HPDE6-E6E7 (cell line): Measurements from ENCODE around the gene LCAT.
A peak's percentile ranks its signal among the peaks of the same experiment; 100 is the strongest.
"Not testable (repeated sequence)": the region's sequence is repeated elsewhere in the genome, so short reads cannot be mapped to it uniquely, and the experiment has no call there.

ENCODE experiments used
- DNase-seq: peaks from one replicate; pipeline ENCODE4 v3.0.0; 2011; ENCODE audit warnings: missing footprints; ENCODE audit errors: extremely low spot score

The LCAT gene

DNA sequence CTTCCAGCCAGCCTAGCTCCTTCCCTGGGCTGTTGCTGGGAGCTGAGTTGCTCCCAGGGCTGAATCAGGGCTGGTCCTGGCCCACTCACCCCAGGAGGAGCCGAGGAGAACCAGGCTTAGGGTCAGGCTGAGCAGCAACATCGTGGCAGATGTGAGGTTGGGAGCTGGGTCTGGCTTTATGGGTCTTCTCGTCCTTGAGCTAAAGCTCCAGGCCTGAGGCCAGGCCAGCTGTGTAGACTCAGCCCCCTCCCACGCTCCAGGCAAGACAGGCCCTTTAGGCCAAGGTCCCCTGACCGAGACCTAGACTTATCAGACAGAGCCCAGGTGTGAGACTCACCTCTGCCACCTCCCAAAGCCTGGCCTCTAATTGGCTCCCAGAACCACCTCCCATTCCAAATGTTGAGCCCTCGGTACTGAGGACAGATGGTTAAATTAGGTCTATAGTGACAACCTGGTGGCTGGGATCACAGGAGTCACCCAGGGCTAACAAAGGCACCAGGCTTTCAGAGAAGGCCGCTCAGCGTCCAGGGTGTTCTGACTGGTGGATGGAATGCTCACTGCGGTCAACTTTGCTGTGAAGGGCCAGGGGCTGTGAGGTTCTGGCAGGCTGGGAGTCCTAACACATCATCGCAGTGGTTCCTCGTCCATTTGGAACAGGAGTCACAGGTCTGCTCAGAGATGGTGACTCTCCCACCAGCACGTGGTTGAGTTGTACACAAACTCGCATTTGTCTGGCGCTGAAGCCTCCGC lies 12.0 kb downstream of the LCAT start, which contains the start of gene CTRL:
TSS of gene CTRL (minus strand) at position 151 of the 750 bp plus-strand sequence. CDS start at position 141, 10 bp downstream.
- no peak for DNase-seq

DNA sequence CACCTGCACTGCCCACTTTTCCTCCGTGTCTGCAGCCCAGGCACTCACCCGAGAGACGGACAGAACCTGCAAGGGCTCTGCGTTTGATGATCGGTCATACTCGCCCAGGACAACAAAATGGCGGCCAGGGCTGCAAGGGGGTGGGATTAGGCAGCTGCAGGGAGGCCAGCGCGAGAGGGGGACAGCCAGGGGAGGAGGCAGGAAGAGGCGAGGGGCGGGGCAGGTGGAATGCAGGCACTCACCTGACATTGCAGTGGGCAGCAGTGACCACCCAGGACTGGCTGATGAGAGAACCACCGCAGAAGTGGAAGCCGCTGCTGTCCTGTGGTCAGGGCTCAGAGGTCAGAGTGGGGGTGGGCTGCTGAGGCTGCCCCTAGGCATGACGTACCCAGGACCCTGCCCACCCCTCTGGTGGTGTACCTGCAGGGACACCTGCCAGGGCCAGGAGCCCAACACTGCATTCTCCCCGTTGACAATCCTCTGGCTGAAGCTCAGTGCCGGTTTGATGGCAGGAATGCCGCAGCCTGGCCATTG lies 13.2 kb downstream of the LCAT start:
- DNase-seq: no peak

DNA sequence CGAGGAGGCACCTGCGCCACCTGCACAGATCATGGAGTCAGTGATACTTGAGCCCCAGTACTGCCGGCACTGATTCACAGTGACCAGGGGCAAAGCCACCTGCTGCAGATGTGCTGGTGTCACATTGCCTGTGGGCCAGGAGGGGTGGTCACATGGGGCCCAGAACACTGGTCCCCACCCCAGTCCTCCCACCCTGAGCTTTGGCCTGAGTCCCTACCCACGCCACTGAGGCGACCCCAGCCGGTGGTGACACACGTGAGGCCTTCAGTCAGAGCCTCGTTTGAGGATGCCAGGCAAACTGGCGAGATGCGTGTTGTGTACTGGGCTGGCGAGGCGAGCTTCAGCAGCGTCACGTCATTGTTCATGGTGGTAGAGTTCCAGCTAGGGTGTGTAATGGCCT lies 13.7 kb downstream of the LCAT start:
- DNase-seq: no peak

DNA sequence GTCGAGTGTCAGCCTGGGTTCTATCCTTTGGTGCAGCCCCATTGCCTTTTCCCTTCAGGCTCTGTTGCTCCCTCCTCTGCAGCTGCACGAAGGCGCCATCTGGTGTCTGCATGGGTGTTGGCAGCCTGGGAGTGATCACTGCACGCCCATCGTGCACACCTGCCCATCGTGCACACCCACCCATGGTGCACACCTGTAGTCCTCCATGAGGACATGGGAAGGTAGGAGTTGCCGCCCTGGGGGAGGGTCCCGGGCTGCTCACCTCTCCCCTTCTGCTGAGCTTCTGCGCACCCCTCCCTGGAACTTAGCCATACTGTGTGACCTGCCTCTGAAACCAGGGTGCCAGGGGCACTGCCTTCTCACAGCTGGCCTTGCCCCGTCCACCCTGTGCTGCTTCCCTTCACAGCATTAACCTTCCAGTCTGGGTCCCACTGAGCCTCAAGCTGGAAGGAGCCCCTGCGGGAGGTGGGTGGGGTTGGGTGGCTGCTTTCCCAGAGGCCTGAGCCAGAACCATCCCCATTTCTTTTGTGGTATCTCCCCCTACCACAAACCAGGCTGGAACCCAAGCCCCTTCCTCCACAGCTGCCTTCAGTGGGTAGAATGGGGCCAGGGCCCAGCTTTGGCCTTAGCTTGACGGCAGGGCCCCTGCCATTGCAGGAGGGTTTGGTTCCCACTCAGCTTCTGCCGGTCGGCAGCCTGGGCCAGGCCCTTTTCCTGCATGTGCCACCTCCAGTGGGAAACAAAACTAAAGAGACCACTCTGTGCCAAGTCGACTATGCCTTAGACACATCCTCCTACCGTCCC lies 15.2 kb downstream of the LCAT start:
- peak; percentile 89 for DNase-seq

DNA sequence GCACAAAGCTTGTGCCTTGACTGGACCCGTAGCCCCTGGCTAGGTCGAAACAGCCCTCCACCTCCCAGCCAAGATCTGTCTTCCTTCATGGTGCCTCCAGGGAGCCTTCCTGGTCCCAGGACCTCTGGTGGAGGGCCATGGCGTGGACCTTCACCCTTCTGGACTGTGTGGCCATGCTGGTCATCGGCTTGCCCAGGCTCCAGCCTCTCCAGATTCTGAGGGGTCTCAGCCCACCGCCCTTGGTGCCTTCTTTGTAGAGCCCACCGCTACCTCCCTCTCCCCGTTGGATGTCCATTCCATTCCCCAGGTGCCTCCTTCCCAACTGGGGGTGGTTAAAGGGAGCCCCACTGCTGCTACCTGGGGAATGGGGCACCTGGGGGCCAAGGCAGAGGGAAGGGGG lies 15.8 kb downstream of the LCAT start:
- no peak for DNase-seq

DNA sequence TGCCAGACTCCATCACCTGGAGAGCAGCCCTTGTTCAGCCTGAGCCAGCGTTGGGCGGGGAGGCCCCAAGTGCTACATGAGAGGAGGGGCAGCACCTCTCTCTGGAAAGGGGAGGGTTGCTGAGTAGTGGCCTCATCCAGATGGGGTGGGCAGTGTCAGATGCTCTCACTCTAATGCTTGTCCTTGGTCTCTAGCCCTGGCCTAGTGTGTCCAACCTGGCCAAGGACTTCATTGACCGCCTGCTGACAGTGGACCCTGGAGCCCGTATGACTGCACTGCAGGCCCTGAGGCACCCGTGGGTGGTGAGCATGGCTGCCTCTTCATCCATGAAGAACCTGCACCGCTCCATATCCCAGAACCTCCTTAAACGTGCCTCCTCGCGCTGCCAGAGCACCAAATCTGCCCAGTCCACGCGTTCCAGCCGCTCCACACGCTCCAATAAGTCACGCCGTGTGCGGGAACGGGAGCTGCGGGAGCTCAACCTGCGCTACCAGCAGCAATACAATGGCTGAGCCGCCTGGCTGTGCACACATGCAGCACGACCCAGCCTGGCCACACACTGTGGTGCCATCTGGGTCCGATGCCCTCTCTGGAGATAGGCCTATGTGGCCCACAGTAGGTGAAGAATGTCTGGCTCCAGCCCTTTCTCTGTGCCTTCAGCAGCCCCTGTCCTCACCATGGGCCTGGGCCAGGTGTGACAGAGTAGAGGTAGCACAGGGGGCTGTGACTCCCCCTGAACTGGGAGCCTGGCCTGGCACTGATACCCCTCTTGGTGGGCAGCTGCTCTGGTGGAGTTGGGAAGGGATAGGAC lies 16.6 kb downstream of the LCAT start:
- no peak for DNase-seq

DNA sequence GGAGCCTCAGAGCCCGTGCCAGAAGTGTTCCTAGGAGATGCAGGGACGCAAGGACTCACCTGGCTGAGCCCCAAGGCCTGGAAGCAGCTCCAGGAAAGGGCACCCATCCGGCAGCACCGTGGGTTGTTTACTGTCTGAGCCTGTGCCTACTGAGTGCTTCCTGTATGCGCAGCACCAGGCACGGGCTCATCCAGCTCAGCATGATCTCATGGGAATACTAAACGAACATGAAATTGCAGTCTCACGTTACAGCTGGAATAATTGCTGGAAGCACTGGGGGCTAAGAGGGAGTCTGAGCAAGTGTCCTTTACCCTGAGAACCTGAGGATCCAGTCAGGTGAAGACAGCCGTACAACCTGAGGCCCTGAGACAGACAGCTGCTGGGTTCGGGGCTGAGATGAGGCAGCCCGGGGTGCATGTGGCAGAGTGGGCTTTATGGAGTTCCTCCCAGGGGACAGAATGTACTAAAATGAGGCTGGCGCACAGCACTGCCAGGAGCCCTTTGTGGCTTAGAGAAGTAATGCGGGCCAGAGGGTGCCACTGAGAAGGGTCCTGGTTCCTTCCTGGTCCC lies 17.7 kb downstream of the LCAT start:
- DNase-seq: no peak

DNA sequence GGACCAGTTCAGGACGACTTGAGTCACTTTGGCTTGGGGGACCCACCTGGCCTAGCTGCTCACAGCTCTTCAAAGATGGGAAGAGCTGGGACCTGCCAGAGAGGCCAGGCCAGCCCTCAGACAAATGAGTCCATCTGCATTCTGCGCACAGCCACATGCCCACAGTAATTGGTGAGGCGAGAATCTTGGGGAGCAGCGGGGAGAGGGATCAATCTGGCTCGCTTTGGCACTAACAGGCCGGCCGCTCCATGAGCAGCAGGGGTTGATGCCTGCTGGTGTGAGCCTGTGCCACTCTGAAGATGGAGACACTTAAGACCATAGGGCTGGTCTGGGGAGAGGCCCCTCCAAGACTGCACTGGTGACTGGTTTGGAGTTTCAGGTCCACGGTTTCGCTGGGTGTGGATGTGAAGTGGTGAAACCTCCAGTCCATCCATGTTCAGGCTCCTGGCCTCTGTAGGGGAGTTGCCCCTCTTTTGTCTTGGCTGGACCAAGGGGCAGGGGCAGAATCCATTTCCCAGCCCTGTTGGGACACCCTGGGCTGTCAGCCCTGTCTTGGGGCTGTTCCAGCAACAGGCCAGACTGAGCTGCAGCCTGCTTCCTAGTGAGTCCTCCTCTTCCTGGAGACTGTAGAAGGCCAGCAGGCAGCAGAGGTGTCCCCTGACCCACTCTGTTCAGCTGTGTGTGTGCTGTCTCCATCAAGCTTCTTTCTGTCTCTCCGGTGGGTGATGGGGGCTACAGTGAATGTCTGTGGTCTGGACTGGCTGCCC lies 19.6 kb downstream of the LCAT start:
- DNase-seq: no peak

DNA sequence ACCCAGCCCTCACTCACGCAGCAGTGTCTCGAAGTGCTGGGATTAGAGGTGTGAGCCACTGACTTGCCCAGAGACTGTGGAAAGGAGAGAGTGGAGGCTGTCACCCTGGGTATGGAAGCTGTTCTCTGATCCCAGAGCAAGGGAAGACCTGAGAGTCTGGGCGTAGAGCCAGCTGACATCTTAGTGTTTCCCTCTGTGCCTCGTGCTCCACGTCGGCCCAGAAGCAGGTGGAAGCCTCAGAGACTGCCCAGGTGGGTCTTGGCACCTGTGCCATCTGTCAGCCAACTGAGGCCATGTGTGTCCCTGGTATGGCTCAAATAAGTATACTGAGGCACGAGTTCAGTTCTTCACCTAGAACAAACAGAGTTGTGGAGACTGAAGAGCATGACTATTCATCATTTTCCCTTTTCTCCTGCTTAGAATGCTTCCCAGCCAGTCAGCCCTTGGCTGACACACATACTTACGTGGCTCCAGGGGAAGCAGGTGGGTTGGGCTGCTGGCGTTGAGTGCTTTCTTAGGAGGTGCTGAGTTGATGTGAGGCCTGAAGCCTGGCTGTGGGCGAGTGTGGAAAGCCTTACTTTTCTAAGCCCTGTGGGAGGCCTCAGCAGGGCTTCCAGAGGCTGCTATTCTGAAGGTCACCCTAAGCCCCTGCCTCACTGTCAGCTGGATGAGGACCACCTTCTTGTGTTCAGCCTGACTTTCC lies 20.4 kb downstream of the LCAT start:
- DNase-seq: no peak

DNA sequence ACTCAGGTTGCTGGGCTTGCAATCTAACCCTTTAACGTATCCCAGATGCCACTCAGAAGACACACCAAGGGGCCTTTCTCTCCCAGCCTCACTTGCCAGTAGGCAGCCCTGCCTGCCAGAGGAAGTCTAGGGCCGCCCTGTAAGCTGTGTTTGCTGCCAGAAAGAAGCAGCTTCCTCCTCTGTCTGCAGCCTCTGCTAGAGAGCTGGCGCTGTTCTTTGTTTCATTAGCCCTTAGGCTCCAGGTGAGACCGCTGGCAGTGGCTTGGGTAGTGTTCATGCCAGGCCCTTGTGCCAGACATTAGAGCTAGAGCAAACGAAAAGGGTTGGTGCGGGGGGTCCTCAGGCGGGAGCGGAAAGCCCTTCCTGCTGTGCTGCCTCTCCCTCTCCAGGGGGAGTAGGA lies 21.2 kb downstream of the LCAT start:
- no peak for DNase-seq

DNA sequence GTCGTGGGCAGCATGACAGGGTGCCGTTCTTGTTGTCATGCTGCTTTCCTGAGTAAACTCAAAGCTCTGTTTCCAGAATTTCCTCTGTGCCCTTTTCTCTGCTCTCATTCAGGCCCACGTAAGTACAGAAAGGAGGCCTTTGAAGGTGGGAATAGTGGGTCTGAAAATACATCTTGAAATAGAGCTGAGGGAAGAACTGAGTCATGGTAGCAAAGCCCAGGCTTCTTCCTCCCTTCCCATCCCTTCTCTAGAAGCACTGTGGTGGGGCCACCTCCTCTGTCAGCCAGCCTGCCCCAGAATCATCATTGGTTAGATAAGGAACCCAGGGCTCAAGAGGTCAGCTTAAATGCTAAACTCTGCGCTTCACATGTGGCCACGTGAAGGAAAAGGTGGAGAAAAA lies 21.7 kb downstream of the LCAT start:
- no peak for DNase-seq

DNA sequence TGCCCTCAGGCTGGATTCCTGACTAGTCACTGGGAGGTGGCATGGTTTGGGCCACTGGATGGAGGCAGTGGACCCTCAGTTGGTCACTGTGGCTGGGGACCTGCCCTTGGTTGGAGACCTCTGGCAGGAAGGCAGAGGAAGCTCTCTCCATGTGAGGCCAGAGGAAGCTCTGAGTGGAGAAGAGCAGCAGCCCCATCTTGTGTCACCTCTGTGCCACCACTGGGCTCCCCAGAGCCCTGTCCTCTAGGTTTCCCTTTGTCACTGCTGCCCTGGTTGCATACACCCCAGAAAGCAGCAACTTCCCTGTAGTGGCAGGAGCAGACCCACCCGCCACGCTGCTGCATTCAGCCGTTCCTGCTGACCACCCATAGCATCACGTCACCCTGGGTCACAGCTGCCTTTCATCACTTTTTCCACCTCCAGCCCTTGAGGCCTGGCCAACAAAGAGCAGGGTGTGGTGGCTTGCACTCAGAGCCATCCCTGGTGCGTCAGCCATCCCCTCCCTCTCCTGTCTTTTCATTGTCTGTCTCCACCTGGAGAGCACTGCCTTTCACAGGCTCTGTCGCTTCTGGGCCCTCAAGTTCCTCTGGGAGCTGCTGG lies 24.2 kb downstream of the LCAT start:
- no peak for DNase-seq

DNA sequence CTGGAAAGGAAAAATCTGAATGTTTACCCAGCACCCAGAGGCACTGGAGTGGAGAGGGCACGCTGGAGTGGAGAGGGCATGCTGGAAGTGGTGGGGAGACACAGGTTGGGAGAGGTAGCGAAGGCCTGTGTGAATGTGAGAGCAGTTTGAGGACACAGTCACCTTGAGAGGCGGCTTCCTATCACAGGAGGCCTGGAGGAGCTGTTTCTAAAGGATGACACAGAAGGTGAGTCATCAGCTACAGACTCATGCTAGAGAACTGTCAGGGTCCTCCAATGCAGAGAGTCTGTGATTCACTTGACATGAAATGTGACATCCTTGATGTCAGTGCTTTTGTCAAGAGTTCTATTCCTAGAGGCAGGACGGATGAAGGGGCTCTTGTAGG lies 26.1 kb downstream of the LCAT start:
- peak; percentile 97 for DNase-seq

DNA sequence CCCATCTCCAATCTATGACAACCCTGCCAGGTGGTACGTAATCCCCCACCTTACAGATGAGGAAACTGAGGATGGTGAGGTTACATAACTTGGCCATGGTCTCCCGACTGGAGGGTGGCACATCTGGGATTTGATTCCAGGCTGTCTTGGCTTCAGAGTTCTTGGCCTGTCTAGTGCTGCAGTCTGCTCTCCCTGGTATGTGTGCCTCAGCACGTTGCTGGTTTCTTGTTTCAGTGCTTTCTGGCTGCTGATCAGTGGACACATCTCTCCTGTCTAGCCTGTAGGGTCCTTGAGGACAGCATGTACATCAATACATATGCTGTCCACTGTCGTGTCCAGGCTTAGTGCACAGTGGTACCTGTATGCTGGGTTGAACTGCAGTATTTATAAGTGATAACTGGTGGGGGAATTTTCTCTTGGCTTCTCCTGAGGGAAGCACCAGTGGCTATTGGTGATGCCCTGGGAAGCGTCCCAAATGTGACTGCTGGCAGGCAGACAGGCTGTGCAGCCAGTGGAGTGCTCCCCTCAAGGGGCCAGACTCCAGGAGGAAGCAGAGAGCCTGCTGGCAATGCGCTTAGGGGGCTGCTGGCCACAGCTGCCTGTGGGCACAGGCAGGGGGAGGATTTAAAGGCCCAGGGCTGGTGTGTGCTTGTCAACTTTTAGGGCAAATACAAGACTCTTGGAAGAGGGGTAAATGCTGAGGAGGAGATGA lies 26.6 kb downstream of the LCAT start:
- DNase-seq: no peak

DNA sequence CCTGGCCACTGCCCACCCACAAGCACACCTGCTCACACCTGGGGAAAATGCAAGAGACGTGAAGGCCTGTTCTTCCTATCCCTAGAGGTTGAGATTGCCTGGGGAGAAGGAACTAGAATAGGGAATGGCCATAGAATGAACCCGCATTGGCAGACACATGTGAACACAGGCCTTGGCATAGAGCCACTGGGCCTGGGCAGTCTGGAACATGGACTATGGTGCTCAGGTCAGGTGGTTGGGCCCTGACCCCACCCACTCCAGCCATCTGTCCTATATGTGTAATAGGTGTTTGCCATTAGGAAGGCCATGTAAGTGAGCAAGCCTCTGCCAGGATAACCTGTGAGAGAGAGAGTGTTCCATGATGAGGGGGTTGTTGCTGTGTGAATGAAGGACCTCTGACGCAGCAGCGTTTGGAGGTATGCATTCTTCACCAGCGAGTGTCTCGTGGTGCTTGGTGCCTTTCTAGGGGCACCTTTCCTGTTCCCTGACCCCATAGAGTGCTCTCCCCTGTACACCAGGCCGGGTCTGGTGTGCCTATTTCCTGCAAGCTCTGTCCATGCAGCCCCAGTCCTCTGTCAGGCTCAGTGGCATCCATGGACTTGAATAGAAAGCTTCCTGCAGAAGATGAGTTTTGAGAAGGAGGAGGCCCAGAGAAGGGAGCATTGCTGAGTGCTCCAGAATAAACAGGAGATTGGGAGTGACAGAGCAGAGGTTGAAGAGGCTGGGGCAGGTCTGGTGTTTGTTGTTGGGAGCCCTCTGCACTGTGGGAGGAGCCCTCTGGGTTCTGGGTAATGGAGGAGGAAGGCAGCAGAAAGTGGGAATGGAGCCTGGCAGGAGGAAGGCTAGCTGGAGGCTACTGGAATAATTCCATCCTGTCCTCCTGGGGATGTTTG lies 27.8 kb downstream of the LCAT start:
- no peak for DNase-seq

DNA sequence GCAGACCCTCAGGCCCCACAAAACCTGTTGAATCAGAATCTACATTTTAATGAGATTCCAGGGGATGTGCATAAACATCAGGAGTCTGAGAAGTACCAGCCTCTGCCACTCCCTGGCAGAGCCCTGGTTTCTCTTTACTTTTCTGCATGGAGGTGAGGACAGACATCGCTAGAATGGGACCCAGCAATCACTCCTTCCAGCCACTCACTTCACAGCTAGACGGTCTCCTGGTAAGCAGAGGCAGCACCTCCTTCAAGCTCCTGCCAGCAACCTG lies 28.5 kb downstream of the LCAT start:
- not testable (repeated sequence) for DNase-seq

DNA sequence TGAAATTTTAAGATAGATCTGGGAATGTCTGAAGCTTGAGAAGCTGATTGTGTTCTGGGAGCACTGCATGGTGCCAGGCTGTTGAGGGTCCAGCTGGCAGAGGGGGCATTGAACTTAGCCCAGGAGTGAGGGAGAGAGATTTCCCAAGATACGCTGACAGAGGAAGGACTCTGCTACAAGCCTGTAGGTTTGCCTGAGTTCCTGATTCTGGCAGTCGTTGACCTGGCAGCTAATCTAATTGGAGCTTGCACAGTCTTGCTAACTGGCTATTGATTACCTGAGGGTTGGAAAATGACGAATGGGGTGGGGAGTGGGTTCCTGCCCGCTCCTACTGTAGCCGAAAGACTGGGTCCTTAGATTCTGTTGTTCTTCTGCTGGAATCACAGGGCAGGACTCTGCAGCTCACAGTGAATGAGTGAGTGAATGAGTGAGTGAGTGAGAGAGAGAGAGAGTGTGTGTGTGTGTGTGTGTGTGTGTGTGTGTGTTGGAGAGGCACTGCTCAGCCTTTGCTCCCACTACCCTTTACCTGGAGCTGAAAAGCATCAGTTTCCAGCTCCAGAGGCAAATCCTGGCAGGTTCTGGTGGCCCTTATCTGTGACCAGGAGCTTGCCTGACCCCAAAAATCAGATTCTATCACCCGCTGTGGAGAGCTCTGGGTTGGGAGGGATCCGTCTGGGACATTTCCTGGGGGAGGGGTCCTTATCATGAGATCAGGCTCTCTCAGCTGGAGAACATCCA lies 29.0 kb downstream of the LCAT start:
- no peak for DNase-seq

DNA sequence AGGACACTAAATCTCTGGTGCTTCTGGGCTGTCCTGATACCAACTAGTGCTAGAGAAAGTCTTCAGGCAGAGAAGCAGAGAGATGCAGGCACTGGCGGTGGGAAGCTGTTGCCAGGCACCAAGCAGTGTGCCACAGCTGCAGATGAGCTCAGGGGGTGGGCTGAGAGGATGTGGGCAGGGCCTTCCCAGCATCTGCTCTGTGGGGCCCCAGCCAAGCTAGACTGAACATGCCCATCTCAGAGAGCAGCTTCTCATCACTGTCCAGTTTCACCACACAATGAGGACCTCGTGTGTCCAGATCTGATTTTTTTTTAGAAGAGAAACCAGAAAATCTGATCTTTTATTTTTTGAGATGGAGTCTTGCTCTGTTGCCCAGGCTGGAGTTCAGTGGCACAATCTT lies 33.8 kb downstream of the LCAT start:
- DNase-seq: peak; percentile 58
